Suprapubic skin (tissue), 4 donors: ENCODE measurements around the gene BBS12. TPM values are rescaled to one million over a fixed set of nuclear protein-coding genes. Genes with fewer than 3 reads are reported as not detected.
A peak's percentile ranks its signal among the peaks of the same experiment; 100 is the strongest.

ENCODE experiments used
- DNase-seq, 2 donors: peaks; one replicate each; pipeline ENCODE4 v3.0.0-alpha.2; 2019; ENCODE audit warnings: low spot score in 2 of 2
- H3K27ac ChIP-seq: fragments of 200-600 bp; sonication (generic); one replicate; pipeline ENCODE4 v1.5.1; 2019
- H3K27me3 ChIP-seq: fragments of 200-600 bp; sonication (generic); one replicate; pipeline ENCODE4 v1.5.1; 2019
- H3K36me3 ChIP-seq: fragments of 200-600 bp; sonication (generic); one replicate; pipeline ENCODE4 v1.5.1; 2019
- H3K4me1 ChIP-seq: fragments of 200-600 bp; sonication (generic); one replicate; pipeline ENCODE4 v1.5.1; 2019
- H3K4me3 ChIP-seq: fragments of 200-600 bp; sonication (generic); one replicate; pipeline ENCODE4 v1.5.1; 2019; ENCODE audit warnings: mild to moderate bottlenecking
- H3K9me3 ChIP-seq: fragments of 200-600 bp; sonication (generic); one replicate; pipeline ENCODE4 v1.5.1; 2019
- EP300 ChIP-seq: sonication (generic); formaldehyde crosslinking; IDR thresholded peaks from one replicate; pipeline ENCODE4 v1.6.1; 2017; ENCODE audit warnings: antibody characterized with exemption
- POLR2A ChIP-seq, 2 donors: fragments of 450-650 bp; IDR thresholded peaks; one replicate each; pipeline ENCODE4 v1.6.1; 2017; ENCODE audit warnings: antibody characterized with exemption in 2 of 2, mild to moderate bottlenecking in 2 of 2, moderate library complexity in 2 of 2
- POLR2AphosphoS5 ChIP-seq, 3 donors: sonication (generic); formaldehyde crosslinking; IDR thresholded peaks; one replicate each; pipeline ENCODE4 v1.6.1; 2017; ENCODE audit warnings: antibody characterized with exemption in 3 of 3
- WGBS: methylation state at CpG from one replicate; pipeline ENCODE4 v1.1.5; 2018; 5-methylcytosine and 5-hydroxymethylcytosine counted together
- total RNA-seq, 4 donors: library from RNA; depleted of rRNA; stranded (reverse); fragments of >200 nt; gene quantifications; one replicate each; pipeline ENCODE4 v1.1.0, GENCODE V29; 2016
- TF ChIP-seq, protein P1 (sequence below), 2 donors: fragments of 200-600 bp in 1 of 2; fragments of 450-650 bp in 1 of 2; sonication (generic) in 1 of 2; IDR thresholded peaks; one replicate each; pipeline ENCODE4 v1.5.1; 2016 to 2019; ENCODE audit warnings: antibody characterized with exemption in 2 of 2, mild to moderate bottlenecking in 1 of 2, moderate library complexity in 1 of 2

BBS12 gene
- total RNA-seq, 4 donors from 2014 or later = 0.70 to 1.9 (median 0.92) TPM

DNA sequence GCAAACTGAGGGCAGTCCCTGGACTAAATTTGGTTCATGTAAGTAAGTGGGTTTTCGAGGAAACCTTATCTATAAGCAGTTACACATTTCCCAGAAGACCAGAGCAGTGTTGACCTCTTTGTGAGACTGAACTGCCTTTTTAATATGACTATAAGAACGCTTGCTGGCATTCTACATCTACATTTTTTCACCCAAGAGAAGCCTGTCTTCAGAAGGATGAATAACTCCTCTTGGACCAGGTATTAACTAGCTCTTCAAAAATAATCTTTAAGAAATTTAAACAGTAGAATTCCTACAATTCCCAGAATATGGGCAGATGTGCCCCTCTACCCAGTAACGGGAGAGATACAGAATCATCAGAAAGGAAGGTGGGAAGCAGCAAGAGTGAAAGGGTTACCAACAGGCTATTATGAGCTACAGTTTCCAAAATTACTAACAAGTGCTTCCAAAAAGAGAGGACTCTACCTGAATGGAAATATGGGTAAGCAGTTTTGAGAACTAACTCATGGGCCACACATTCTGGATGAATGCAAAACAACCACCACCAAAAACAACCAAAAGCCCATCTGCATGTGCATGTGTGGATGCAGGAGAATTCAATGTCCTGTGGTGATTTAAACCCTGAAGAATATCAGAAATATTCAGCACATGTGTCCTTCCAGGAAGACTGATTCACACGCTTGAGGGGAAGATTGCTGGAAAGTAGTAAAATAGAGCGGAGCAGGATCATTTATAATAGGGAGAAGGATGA lies 17.4 kb downstream of the BBS12 start:
- no peaks in the 10 kb centered on the region for H3K27me3 ChIP-seq
- H3K27ac ChIP-seq = no peak overlapping the region
- no peak for DNase-seq
- no peaks in the 10 kb centered on the region for H3K9me3 ChIP-seq
- no peak overlapping the region for H3K4me3 ChIP-seq
- WGBS = 86% methylated on average over 5 of the region's 5 CpGs
- TF ChIP-seq, protein P1, sequence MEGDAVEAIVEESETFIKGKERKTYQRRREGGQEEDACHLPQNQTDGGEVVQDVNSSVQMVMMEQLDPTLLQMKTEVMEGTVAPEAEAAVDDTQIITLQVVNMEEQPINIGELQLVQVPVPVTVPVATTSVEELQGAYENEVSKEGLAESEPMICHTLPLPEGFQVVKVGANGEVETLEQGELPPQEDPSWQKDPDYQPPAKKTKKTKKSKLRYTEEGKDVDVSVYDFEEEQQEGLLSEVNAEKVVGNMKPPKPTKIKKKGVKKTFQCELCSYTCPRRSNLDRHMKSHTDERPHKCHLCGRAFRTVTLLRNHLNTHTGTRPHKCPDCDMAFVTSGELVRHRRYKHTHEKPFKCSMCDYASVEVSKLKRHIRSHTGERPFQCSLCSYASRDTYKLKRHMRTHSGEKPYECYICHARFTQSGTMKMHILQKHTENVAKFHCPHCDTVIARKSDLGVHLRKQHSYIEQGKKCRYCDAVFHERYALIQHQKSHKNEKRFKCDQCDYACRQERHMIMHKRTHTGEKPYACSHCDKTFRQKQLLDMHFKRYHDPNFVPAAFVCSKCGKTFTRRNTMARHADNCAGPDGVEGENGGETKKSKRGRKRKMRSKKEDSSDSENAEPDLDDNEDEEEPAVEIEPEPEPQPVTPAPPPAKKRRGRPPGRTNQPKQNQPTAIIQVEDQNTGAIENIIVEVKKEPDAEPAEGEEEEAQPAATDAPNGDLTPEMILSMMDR (IDR thresholded peaks at IDR 0.05) = no peak
- TF ChIP-seq POLR2AphosphoS5 (IDR thresholded peaks at IDR 0.05) (no peak), POLR2A (IDR thresholded peaks at IDR 0.05) (no peak), EP300 (no peak)
- no peaks in the 10 kb centered on the region for H3K4me1 ChIP-seq
- no peaks in the 10 kb centered on the region for H3K36me3 ChIP-seq

DNA sequence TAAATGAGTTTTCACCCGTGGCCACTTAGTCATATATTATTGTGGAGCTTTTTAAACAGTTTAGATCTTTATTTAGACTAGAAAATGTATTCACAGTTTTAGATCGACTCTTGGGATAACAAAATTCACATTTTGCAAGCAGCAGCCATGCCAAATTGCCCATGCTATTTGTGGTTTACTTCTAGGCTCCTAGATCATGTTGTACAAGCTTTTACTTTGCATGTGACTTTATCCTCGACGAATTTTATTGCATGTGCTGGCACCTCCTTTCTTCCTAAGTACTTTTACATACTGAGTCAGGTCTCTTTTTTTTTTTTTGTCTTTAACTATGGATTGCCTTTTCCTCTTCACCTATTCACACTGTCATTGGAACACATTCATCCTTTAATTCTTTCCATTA lies 23.2 kb downstream of the BBS12 start:
- DNase-seq = no peak
- H3K4me1 ChIP-seq = no peaks in the 10 kb centered on the region
- H3K27ac ChIP-seq = no peak overlapping the region
- H3K27me3 ChIP-seq = no peaks in the 10 kb centered on the region
- no peak overlapping the region for H3K4me3 ChIP-seq
- H3K9me3 ChIP-seq = no peaks in the 10 kb centered on the region
- no peak for TF ChIP-seq POLR2AphosphoS5 (IDR thresholded peaks at IDR 0.05)
- TF ChIP-seq, protein P1 (IDR thresholded peaks at IDR 0.05) = no peak
- no peak for TF ChIP-seq POLR2A (IDR thresholded peaks at IDR 0.05)
- TF ChIP-seq EP300 = no peak
- no peaks in the 10 kb centered on the region for H3K36me3 ChIP-seq
- 26% methylated on average over 4 of the region's 4 CpGs for WGBS

DNA sequence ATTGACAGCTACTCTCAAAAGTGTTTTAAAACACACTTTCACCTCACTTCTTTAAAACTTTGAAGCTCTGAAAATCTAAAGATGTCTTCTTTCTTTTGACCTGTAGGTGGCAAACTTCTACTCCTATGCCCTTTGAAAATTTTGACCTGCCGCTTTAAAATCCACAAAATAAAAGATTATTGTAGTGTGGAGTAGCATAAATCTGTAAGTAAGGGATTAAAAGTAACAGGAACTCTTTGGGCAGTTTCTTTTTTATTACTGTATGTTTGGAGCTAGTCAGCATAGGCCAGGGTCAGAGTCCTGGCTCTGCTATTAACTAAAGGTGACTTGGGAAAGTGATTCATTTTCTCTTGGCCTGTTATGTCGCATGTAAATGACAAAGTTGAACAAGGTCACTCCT lies 25.5 kb downstream of the BBS12 start:
- Histone ChIP-seq H3K9me3 (no peaks in the 10 kb centered on the region), H3K4me3 (no peak overlapping the region), H3K27me3 (no peaks in the 10 kb centered on the region), H3K36me3 (no peaks in the 10 kb centered on the region), H3K27ac (no peak overlapping the region), H3K4me1 (no peaks in the 10 kb centered on the region)
- WGBS = 26% methylated on average over 2 of the region's 2 CpGs
- no peak for TF ChIP-seq EP300
- TF ChIP-seq, protein P1 (IDR thresholded peaks at IDR 0.05) = peak; percentile 52 to 58
- DNase-seq = no peak

DNA sequence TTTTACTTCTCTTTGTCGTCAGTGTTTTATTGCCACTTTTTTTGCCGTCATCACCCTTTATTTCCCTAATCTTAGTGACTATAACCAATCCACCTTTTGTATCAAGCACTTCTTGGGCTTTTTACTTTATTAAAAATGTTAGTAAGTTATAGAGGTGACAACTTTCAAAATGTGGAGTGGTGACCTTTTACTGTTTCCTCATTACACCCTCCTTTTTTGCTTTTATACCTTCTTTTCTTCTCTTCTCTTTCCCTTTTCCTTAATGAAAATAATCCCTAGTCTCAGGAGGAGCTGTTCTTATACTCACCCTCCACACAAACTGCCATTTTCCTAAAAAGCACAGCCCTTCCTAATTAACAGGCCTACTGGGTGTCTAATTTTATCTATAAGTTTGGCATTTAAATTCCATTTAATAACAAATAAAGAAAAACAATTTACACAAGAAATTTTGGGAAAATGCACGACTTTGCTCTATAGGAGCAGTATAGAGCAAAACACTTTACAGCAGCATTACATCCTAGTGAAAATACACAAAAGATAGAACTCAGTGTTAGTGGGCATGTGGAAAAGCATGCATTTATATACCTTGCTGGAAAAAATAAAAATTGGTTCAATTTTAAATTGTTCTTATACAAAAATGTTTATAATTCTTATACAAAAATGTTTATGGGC lies 27.3 kb downstream of the BBS12 start:
- Histone ChIP-seq H3K4me1 (no peaks in the 10 kb centered on the region), H3K27ac (no peak overlapping the region), H3K9me3 (no peaks in the 10 kb centered on the region), H3K27me3 (no peaks in the 10 kb centered on the region), H3K36me3 (no peaks in the 10 kb centered on the region), H3K4me3 (no peak overlapping the region)
- TF ChIP-seq EP300 = no peak
- TF ChIP-seq, protein P1 (IDR thresholded peaks at IDR 0.05) = no peak
- TF ChIP-seq POLR2A (IDR thresholded peaks at IDR 0.05) = no peak
- no peak for TF ChIP-seq POLR2AphosphoS5 (IDR thresholded peaks at IDR 0.05)
- WGBS = 64% methylated on average over 3 of the region's 3 CpGs
- DNase-seq = no peak

DNA sequence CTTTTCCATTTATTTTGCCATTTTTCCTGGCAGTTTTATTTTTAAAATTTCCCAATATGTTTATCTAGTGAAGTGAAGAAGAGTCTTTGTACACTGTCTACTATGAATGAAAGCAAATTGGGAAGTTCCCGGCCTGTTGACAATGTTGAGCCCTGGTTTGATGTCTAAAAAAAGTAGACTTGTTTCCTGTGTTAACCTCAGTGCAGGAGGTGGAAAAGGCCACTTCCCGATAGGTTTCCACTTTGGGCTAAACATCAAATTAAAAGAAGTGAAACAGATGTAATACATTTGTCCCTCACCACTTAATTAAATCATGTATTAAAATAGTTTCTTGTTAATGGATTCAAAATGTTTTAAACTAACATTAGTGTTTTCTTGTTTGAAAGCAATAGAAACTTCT lies 30.0 kb downstream of the BBS12 start:
- Histone ChIP-seq H3K36me3 (no peaks in the 10 kb centered on the region), H3K9me3 (no peaks in the 10 kb centered on the region), H3K27me3 (no peaks in the 10 kb centered on the region), H3K27ac (no peak overlapping the region), H3K4me1 (no peaks in the 10 kb centered on the region), H3K4me3 (no peak overlapping the region)
- TF ChIP-seq POLR2A (IDR thresholded peaks at IDR 0.05) (no peak), EP300 (no peak)
- WGBS = 55% methylated on average over 2 of the region's 2 CpGs
- no peak for DNase-seq
